Caco-2 (cell line): ENCODE measurements around the gene REV3L. TPM values are rescaled to one million over a fixed set of nuclear protein-coding genes. Genes with fewer than 3 reads are reported as not detected.

Source experiments
- BruUV-seq: library from RNA; stranded (reverse); fragments of 400-500 nt; replicated peaks from 2 replicates; lab custom pipeline; 2021; lab: Mats Ljungman, UMichigan
- CTCF ChIA-PET: fragments of 300-600 bp; sonication (Branson Sonifier 250); formaldehyde crosslinking; loops from one replicate; lab custom pipeline; 2022; ENCODE audit warnings: antibody characterized with exemption; lab: Charles Lee
- POLR2A ChIA-PET: fragments of 300-600 bp; sonication (Branson Sonifier 250); formaldehyde crosslinking; loops from one replicate; lab custom pipeline; 2022; ENCODE audit warnings: antibody characterized with exemption; lab: Charles Lee
- DNase-seq, 2 experiments: peaks; one replicate each; pipeline versions ENCODE4 v3.0.0 to v3.0.0-alpha.2; 2020 to 2022
- H3K27me3 ChIP-seq: replicated peaks from 2 replicates; pipeline ENCODE4 v1.6.0; 2011; ENCODE audit warnings: low read length; ENCODE audit not compliant: control insufficient read depth, insufficient read depth
- H3K36me3 ChIP-seq: 2 replicates; pipeline ENCODE4 v1.5.1; 2011; ENCODE audit warnings: low read length; ENCODE audit not compliant: control insufficient read depth, insufficient read depth
- H3K4me1 ChIP-seq: fragments of 250-450 bp; sonication (Bioruptor Pico); 2 replicates; pipeline ENCODE4 v1.5.1; 2020; ENCODE audit warnings: mild to moderate bottlenecking
- H3K4me3 ChIP-seq: 2 replicates; pipeline ENCODE4 v1.5.1; 2011; ENCODE audit warnings: low read depth, mild to moderate bottlenecking, control low read depth, low read length
- H3K9me3 ChIP-seq: fragments of 250-450 bp; sonication (Bioruptor Pico); 2 replicates; pipeline ENCODE4 v1.5.1; 2020; ENCODE audit warnings: mild to moderate bottlenecking, moderate library complexity
- H3K27ac Mint-ChIP-seq: one replicate; pipeline ENCODE4 v1.8.0; 2022; ENCODE audit warnings: mixed read lengths; ENCODE audit not compliant: unreplicated experiment
- H3K27me3 Mint-ChIP-seq: one replicate; pipeline ENCODE4 v1.8.0; 2022; ENCODE audit warnings: mixed read lengths; ENCODE audit not compliant: insufficient read depth, unreplicated experiment
- H3K36me3 Mint-ChIP-seq: one replicate; pipeline ENCODE4 v1.8.0; 2022; ENCODE audit warnings: mild to moderate bottlenecking, mixed read lengths; ENCODE audit not compliant: insufficient read depth, unreplicated experiment
- H3K4me1 Mint-ChIP-seq: one replicate; pipeline ENCODE4 v1.8.0; 2022; ENCODE audit warnings: low read depth, mixed read lengths; ENCODE audit not compliant: unreplicated experiment
- H3K4me3 Mint-ChIP-seq: one replicate; pipeline ENCODE4 v1.8.0; 2022; ENCODE audit warnings: mild to moderate bottlenecking, moderate library complexity, mixed read lengths; ENCODE audit not compliant: unreplicated experiment
- H3K9me3 Mint-ChIP-seq: one replicate; pipeline ENCODE4 v1.8.0; 2022; ENCODE audit warnings: mixed read lengths; ENCODE audit not compliant: unreplicated experiment
- intact Hi-C: fragments of 100-400 bp; cut with micrococcal nuclease; formaldehyde crosslinking; loops from one replicate; pipeline ENCODE4 v1.10.0; 2022; ENCODE audit not compliant: unreplicated experiment
- total RNA-seq: library from RNA; stranded (reverse); gene quantifications from 2 replicates; pipeline ENCODE4 v1.2.3, GENCODE V29; 2022
- TF ChIP-seq, protein P1 (sequence below), 2 experiments: fragments of 200-600 bp in 1 of 2; IDR thresholded peaks; 1 replicate in 1 of 2; 2 replicates in 1 of 2; pipeline versions ENCODE4 v1.5.1 to v1.8.0; 2011 to 2022; ENCODE audit warnings: antibody characterized with exemption in 1 of 2, control low read depth in 1 of 2, inconsistent platforms in 1 of 2, low read depth in 1 of 2, low read length in 1 of 2, mild to moderate bottlenecking in 1 of 2, moderate library complexity in 1 of 2; ENCODE audit not compliant: insufficient read depth in 1 of 2, severe bottlenecking in 1 of 2, unreplicated experiment in 1 of 2

The REV3L gene
- total RNA-seq, 1 experiment from 2014 or later = 22.2 TPM

- Histone ChIP-seq H3K4me1 (no peaks in the 10 kb centered on the region), H3K9me3 (no peaks in the 10 kb centered on the region), H3K4me3 (no peak overlapping the region), H3K27me3 (no peaks in the 10 kb centered on the region), H3K36me3 (no peaks in the 10 kb centered on the region)
- no peaks in the 10 kb centered on the region for H3K9me3 Mint-ChIP-seq
- ChIA-PET CTCF (no interaction called here), POLR2A (no interaction called here)
- H3K27me3 Mint-ChIP-seq = no peaks in the 10 kb centered on the region
- no peak overlapping the region for H3K4me3 Mint-ChIP-seq
- no peak for DNase-seq
- no peaks in the 10 kb centered on the region for H3K4me1 Mint-ChIP-seq
- TF ChIP-seq, protein P1, sequence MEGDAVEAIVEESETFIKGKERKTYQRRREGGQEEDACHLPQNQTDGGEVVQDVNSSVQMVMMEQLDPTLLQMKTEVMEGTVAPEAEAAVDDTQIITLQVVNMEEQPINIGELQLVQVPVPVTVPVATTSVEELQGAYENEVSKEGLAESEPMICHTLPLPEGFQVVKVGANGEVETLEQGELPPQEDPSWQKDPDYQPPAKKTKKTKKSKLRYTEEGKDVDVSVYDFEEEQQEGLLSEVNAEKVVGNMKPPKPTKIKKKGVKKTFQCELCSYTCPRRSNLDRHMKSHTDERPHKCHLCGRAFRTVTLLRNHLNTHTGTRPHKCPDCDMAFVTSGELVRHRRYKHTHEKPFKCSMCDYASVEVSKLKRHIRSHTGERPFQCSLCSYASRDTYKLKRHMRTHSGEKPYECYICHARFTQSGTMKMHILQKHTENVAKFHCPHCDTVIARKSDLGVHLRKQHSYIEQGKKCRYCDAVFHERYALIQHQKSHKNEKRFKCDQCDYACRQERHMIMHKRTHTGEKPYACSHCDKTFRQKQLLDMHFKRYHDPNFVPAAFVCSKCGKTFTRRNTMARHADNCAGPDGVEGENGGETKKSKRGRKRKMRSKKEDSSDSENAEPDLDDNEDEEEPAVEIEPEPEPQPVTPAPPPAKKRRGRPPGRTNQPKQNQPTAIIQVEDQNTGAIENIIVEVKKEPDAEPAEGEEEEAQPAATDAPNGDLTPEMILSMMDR (IDR thresholded peaks at IDR 0.05; ENCODE audit: insufficient read depth in 1 of 2, low read depth in 1 of 2, low read length in 1 of 2, severe bottlenecking in 1 of 2, unreplicated experiment in 1 of 2) = no peak
- H3K27ac Mint-ChIP-seq = no peak overlapping the region
- BruUV-seq = no TSS peak
- intact Hi-C loops = no loop called here
- H3K36me3 Mint-ChIP-seq = peaks cover 12% of the 10 kb centered on the region
Measured at GRCh38 chr6:111357705-111358104, 125.3 kb downstream of the REV3L start.

DNA sequence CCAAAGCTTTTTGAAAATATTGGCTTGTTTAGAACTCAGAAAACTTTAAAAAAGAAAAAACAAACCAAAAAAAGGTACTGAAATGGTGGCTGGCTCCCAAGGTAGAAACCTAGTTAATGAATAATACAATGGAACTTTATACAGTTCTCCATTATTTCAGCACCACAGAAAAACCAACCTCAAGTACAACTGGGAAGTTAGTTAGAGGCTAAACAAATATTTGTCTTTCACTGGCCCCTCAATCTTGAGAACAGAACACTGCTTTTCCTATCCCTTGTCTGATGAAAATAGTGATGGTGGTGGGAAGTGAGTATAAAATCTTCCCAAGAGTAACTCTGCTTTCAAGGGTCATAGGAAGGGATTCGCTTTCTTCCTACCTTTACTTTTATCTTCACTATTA, 126.5 kb downstream of the REV3L start:
- no TSS peak for BruUV-seq
- no peak for DNase-seq
- Histone ChIP-seq H3K27me3 (no peaks in the 10 kb centered on the region), H3K9me3 (no peaks in the 10 kb centered on the region), H3K4me3 (no peak overlapping the region), H3K36me3 (no peaks in the 10 kb centered on the region), H3K4me1 (no peaks in the 10 kb centered on the region)
- TF ChIP-seq, protein P1 (IDR thresholded peaks at IDR 0.05; ENCODE audit: insufficient read depth in 1 of 2, low read depth in 1 of 2, low read length in 1 of 2, severe bottlenecking in 1 of 2, unreplicated experiment in 1 of 2) = no peak
- intact Hi-C loops = no loop called here
- Mint-ChIP-seq H3K27me3 (no peaks in the 10 kb centered on the region), H3K4me1 (no peaks in the 10 kb centered on the region), H3K4me3 (no peak overlapping the region), H3K9me3 (no peaks in the 10 kb centered on the region), H3K27ac (no peak overlapping the region), H3K36me3 (peaks cover 22% of the 10 kb centered on the region)
- CTCF ChIA-PET = no interaction called here
- POLR2A ChIA-PET = no interaction called here

- ChIA-PET POLR2A (no interaction called here), CTCF (no interaction called here)
- no peaks in the 10 kb centered on the region for H3K27me3 ChIP-seq
- no peaks in the 10 kb centered on the region for H3K9me3 ChIP-seq
- intact Hi-C loops = no loop called here
- Mint-ChIP-seq H3K27me3 (no peaks in the 10 kb centered on the region), H3K36me3 (peaks cover 19% of the 10 kb centered on the region), H3K4me3 (no peak overlapping the region), H3K27ac (no peak overlapping the region), H3K9me3 (no peaks in the 10 kb centered on the region), H3K4me1 (no peaks in the 10 kb centered on the region)
- no peaks in the 10 kb centered on the region for H3K4me1 ChIP-seq
- no peak overlapping the region for H3K4me3 ChIP-seq
- no peak for DNase-seq
- no TSS peak for BruUV-seq
- TF ChIP-seq, protein P1 (IDR thresholded peaks at IDR 0.05; ENCODE audit: insufficient read depth in 1 of 2, low read depth in 1 of 2, low read length in 1 of 2, severe bottlenecking in 1 of 2, unreplicated experiment in 1 of 2) = no peak
- H3K36me3 ChIP-seq = no peaks in the 10 kb centered on the region
Measured at GRCh38 chr6:111354758-111355555, 128.1 kb downstream of the REV3L start.
